GM18868 (cell line): Measurements from ENCODE around the gene RAB10.
"Not testable (repeated sequence)": the region's sequence is repeated elsewhere in the genome, so short reads cannot be mapped to it uniquely, and the experiment has no call there.

Experiments
- ATAC-seq: cut with Tn5 transposase; IDR thresholded peaks from one replicate; pipeline ENCODE4 v1.9.1; 2021; ENCODE audit warnings: mild to moderate bottlenecking, moderate library complexity; ENCODE audit not compliant: unreplicated experiment

The RAB10 gene

GRCh38 chr2:26144953-26145680 lies 111.2 kb downstream of the RAB10 start:
- ATAC-seq: no peak

- ATAC-seq: no peak
Measured at GRCh38 chr2:26148501-26148900, 114.6 kb downstream of the RAB10 start.

- no peak for ATAC-seq
Measured at GRCh38 chr2:26150243-26150642, 116.4 kb downstream of the RAB10 start.

- ATAC-seq: no peak
Measured at GRCh38 chr2:26157580-26157979, 123.7 kb downstream of the RAB10 start.

- no peak for ATAC-seq
Measured at GRCh38 chr2:26161926-26162325, 128.0 kb downstream of the RAB10 start.

GRCh38 chr2:26162963-26163362 lies 129.1 kb downstream of the RAB10 start:
- ATAC-seq: no peak

GRCh38 chr2:26164231-26164630 lies 130.3 kb downstream of the RAB10 start:
- ATAC-seq: no peak

GRCh38 chr2:26164641-26165211 lies 130.8 kb downstream of the RAB10 start:
- ATAC-seq: no peak

GRCh38 chr2:26165403-26165802 lies 131.5 kb downstream of the RAB10 start:
- no peak for ATAC-seq

GRCh38 chr2:26166541-26166940 lies 132.7 kb downstream of the RAB10 start:
- not testable (repeated sequence) for ATAC-seq

GRCh38 chr2:26168785-26169184 lies 134.9 kb downstream of the RAB10 start:
- ATAC-seq: no peak

- ATAC-seq: no peak
Measured at GRCh38 chr2:26169226-26169625, 135.3 kb downstream of the RAB10 start.

- ATAC-seq: no peak
Measured at GRCh38 chr2:26169681-26170414, 136.0 kb downstream of the RAB10 start.

GRCh38 chr2:26170795-26171194 lies 136.9 kb downstream of the RAB10 start:
- ATAC-seq: no peak

GRCh38 chr2:26172189-26172870 lies 138.4 kb downstream of the RAB10 start:
- no peak for ATAC-seq

GRCh38 chr2:26172871-26173775 lies 139.2 kb downstream of the RAB10 start, which contains the start of gene GAREM2:
Gene GAREM2, plus strand, starts transcription at chr2:26173088. Its CDS starts 133 bp downstream, at chr2:26173221.
- no peak for ATAC-seq

GRCh38 chr2:26173776-26174482 lies 140.0 kb downstream of the RAB10 start:
- no peak for ATAC-seq

GRCh38 chr2:26174691-26175465 lies 141.0 kb downstream of the RAB10 start:
- ATAC-seq: no peak
